CMK (cell line): ENCODE measurements around the gene KLHL6.

Experiments used
- DNase-seq: peaks from one replicate; pipeline ENCODE4 v3.0.0-alpha.2; 2010; ENCODE audit warnings: low read depth

KLHL6 gene

DNA sequence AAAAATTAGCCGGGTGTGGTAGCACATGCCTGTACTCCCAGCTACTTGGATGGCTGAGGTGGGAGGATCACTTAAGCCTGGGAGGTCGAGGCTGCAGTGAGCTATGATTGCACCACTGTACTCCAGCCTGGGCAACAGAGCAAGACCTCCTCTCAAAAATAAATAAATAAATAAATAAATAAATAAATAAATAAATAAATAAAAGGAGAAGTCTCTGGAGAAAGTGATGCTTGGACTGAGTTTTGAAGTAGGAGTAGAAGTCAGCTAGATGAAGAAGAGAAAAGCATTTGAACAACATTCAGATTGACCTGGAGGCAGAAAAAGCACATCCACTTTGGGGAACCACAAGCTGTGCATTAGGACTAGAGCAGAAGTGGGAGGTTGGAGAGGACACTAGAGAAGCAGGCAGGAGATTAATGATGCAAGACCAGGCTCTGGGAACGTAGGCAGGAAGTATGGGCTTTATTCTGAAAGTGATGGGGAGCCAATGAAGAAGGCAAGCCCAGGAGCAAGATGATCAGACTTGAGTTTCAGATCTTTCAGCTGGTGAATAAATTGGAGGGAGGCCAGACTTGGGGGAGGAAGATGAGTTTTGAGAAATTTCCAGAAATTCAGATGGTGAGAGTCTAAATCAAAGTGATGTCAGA is 48.7 kb downstream of the KLHL6 start:
- DNase-seq = no peak

GRCh38 chr3:183504597-183504996 is 50.9 kb downstream of the KLHL6 start:
- DNase-seq = no peak

DNA sequence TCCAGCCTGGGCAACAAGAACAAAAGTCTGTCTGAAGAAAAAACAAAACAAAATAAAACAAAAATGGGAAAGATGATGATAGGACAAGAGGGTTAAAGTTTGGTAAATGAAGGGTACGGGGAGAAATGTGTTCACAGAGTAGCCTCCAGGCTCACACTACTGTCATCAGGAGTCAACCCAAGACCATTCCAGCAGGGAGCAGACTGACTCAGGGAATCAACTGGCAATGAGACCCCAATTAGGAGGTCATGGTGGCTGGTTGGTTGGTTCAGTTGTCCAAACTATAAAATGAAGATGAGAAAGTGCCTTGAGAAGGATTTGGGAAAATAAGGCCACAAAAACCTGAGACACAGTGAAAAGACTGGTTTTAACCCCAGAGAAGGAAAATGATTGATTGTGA is 51.8 kb downstream of the KLHL6 start:
- DNase-seq = no peak

GRCh38 chr3:183502237-183503181 is 53.0 kb downstream of the KLHL6 start:
- no peak for DNase-seq

DNA sequence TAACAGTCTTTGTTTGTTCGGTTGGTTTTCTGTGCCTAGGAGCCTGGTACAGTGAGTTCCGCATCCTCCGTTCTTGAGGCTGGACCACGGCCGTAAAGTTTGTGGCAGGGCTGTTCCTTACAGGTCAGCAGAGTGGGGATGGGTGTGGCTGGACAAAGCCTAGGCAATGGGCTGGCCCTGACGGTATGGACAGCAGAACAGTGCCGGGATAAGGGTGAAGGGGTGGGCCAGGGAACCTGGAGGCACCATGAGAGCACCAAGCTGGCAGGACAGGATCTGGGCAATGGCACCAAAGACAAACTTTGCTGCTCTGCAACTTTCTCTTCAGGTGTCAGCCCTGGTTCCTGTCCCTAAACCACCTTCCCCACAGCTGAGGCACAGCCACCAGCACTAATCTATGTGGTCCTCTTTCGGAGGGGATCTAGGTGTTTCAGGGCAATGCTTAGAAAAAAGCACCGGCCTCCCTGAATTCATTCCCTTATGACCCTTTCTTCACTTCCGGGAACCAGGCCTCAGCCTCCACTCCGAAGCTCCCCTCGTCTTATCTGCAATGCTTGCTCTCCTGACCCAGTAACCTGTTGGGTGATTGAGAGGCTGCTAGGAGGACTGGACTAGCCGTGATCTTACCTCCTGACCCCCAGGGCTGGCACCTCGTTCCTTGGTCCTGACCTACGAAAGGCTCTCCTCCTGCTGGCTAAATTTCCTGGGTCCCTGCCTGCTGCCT is 54.4 kb downstream of the KLHL6 start:
- DNase-seq = no peak

GRCh38 chr3:183500319-183500718 is 55.2 kb downstream of the KLHL6 start:
- no peak for DNase-seq

DNA sequence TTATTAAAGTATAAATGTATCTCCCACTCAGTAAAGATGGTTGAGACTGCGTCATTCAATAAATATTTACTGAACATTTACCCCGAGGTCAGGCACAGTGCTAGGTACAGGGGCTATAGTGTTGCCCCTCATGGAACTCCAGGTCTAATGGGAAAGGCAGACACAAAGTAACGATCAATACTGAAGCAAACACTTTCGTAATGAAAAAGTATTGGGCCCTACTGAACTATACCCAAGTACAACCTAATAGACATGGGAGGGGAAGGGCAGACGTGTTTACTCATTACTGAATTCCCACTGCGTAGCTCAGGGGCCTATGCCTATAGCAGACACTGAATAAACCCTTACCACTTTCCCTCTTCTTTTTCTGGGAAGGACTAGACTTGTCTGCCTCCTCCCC is 56.9 kb downstream of the KLHL6 start:
- no peak for DNase-seq

- no peak for DNase-seq
Observed at GRCh38 chr3:183497313-183497712, 58.2 kb downstream of the KLHL6 start.

GRCh38 chr3:183496311-183496710 is 59.2 kb downstream of the KLHL6 start:
- DNase-seq = no peak

GRCh38 chr3:183494341-183494740 is 61.2 kb downstream of the KLHL6 start:
- DNase-seq = no peak

- DNase-seq = no peak
Observed at GRCh38 chr3:183493296-183494045, 62.0 kb downstream of the KLHL6 start.

DNA sequence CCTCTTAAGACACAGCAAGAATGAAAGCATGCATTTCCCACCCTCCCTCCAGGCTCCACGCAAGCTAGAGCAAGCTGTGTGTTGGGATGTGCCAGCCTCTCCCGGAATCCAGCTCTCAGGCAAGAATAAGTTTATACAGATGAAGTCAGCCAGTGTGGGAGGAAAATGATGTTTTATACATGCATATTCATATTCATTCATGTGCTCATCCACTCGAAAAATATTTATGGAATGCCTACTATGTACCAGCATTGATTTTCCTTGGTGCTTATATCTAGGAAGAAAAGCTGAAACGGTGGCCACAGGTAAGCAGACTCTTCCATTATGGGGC is 62.7 kb downstream of the KLHL6 start:
- DNase-seq = no peak

DNA sequence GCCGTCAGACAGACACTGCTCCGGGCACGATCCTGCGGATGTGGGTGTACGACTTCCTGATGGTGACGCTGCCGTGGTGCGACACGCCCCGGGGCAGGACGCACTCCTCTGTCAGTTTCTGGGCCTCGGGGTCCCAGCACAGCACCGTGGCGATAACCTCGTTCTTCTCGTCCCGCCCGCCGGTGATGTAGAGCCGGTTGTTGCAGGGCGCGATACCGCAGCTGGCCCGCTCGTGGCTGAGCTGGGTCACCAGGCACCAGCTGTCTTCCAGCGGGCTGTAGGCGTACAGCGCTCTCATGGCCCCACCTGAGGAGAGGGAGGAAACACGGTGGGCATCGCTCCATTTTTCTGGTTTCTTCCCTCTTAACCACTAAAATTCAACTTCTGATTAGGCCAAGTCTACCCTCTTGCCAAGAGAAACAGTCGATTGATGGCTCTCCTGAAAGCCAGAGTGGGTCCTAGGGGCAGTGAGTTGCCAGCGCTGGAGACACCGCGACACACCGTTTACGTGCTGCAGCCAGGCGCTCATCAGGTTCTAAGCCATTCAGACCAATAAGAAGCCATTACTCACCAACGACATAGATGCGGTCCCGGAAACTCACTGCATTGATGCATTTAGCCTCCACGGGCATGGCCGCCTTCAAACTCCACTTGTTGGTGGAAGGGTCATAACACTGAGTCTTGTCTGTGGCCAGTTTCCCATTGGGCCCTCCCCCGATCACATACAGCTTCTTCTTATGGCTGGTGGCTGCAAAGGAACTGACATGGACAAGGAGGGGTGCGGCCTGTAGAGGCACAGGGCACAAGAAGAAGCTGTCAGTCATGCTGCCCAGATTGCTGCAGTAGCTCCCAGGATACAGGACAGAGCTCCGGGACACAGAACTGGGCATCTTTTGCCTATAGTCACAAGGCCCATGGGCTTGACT is 63.3 kb downstream of the KLHL6 start:
- DNase-seq = no peak

GRCh38 chr3:183491109-183491922 is 64.2 kb downstream of the KLHL6 start:
- DNase-seq = no peak

- DNase-seq = no peak
Observed at GRCh38 chr3:183490653-183491052, 64.9 kb downstream of the KLHL6 start.

DNA sequence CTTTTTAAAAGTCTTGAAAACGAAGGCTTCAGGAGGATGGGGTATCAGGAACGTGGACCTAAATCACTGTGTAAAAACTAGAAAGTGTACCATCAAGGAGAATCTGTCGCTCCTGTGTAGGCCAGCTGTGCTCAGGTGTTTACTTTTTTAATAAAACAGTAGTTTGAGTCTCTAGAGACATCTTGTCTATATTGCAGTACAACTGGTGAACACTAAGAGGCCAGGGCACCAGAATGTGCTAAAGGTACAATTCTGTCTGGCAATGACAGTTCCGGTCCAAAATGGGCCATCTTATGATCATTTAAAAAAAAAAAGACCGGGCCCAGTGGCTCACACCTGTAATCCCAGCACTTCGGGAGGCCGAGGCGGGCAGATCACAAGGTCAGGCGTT is 65.3 kb downstream of the KLHL6 start:
- no peak for DNase-seq

DNA sequence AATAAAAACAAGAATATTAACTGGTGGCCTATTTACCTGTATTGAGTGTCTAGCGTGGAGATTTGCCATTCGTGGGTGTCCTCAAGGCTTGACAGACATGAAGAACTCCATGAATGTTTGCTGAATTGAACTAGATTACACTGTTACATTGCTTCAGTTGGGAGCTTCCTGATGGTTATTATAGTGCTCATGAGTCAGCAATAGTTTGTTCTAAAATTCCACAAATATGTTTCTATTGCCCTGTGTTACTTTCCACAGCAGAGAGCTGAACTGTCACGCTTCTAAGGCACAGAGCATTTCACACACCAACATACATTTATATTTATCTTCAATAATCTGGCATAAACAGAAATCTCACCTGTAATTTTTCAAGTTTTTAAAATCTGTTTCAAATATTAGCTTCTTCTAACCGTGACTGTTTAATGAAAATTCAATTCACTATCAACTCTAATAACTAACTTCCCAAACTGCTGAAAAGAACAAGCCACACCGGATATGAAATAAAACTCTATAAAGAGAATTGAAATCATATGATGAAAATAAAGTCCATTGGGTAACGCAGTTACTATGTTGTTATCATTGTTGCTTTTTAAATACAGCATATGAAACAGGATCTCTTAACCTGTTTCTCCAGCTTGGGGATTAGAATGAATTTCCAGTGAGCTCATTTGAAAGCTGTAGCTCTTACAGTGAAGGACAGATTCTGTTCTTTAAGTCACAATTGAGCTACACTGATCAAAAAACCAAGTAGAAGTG is 65.9 kb downstream of the KLHL6 start:
- no peak for DNase-seq

DNA sequence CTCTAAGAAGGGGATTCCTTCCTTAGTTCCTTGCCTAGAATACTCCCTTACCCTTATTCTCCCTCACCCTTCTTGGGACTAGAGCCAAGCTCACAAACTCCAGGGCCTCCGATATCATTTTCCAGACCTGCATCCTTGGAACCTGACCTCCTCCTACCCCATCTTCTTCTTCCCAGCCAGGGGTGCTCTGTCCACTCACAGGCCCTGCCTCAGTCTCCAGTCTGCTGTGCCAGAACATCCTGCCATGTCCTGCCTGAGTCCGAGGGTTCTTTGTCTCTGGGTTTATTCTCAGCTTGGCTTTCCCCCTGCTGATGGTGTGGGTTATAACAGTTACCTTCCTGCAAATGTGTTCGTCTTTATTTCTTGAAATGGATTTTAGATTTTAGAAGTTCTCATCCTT is 67.2 kb downstream of the KLHL6 start:
- DNase-seq = no peak

DNA sequence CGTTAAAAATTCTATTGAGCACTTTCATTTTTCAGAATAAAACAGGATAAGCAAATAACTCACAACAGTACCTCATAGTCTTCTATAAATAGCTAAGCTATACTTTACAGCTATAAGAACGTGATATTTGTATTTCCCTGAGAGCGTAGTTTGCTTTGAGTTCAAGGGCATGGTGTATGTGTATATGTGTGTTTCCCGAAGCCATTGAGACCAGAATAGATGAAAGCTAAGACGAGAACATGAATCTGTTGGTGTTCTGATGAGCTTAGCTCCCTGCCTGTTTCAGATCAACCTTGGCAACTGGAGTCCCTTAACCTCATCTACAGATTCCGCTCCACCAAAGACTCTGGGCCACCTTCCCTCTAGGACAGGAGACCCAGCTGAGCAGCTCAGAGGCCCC is 67.6 kb downstream of the KLHL6 start:
- no peak for DNase-seq

GRCh38 chr3:183487016-183487415 is 68.5 kb downstream of the KLHL6 start:
- no peak for DNase-seq
